Measurements from ENCODE around the gene NCAPD3. TPM values are rescaled to one million over a fixed set of nuclear protein-coding genes. Genes with fewer than 3 reads are reported as not detected.

NCAPD3 gene
- total RNA-seq, 3 donors from 2014 or later (not counting 1 experiment from before 2014, with no cell fraction given): 27.6 to 33.6 (median 31.2) TPM

DNA sequence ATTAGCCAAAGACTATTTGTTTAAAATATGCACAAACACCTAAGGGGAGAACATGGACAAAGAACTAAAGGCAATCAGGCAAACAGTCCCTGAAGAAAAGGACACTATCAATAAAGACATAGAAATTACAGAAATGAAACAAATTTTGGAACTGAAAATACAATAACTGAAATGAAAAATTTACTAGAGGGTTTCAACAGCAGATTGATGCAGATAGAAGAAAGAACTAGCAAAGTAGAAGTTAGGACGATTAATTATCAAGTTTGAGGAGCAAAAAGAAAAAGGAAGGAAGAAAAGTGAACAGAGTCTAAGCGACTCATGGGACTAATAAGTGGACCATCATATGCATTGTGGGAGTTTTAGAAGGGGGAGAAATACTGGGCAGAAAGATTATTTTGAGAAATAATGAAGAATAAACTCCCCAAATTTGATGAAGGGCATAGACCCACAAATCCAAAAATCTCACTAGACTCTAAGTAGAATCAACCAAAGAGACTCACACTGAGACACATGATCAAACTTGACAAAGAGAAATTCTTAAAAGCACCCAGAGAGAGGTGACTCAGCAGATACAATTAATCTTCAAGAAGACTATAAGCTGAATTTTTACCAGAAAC is 92.0 kb downstream of the NCAPD3 start:
- intact Hi-C loops (cut with micrococcal nuclease): no loop called here
- H3K27ac Mint-ChIP-seq: no peak overlapping the region
- TF ChIP-seq, protein P1, sequence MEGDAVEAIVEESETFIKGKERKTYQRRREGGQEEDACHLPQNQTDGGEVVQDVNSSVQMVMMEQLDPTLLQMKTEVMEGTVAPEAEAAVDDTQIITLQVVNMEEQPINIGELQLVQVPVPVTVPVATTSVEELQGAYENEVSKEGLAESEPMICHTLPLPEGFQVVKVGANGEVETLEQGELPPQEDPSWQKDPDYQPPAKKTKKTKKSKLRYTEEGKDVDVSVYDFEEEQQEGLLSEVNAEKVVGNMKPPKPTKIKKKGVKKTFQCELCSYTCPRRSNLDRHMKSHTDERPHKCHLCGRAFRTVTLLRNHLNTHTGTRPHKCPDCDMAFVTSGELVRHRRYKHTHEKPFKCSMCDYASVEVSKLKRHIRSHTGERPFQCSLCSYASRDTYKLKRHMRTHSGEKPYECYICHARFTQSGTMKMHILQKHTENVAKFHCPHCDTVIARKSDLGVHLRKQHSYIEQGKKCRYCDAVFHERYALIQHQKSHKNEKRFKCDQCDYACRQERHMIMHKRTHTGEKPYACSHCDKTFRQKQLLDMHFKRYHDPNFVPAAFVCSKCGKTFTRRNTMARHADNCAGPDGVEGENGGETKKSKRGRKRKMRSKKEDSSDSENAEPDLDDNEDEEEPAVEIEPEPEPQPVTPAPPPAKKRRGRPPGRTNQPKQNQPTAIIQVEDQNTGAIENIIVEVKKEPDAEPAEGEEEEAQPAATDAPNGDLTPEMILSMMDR (IDR thresholded peaks at IDR 0.05): no peak
- no peaks in the 10 kb centered on the region for H3K9me3 ChIP-seq (ENCODE audit: control insufficient read depth, insufficient read depth, low read length)
- H3K9me3 Mint-ChIP-seq: peaks cover 7 to 16% of the 10 kb centered on the region in 2 donors
- DNase-seq (no peak), ATAC-seq (no peak)
- no peaks in the 10 kb centered on the region for H3K36me3 ChIP-seq (ENCODE audit: control insufficient read depth, insufficient read depth, low read length)
- peaks cover 15% of the 10 kb centered on the region for H3K36me3 Mint-ChIP-seq
- no peaks in the 10 kb centered on the region for H3K27me3 ChIP-seq (ENCODE audit: control insufficient read depth, insufficient read depth, low read length)
- H3K4me3 ChIP-seq (ENCODE audit: low read length): no peak overlapping the region
- WGBS (ENCODE audit: insufficient coverage): 93% methylated on average over 2 of the region's 2 CpGs
- H3K4me1 ChIP-seq (ENCODE audit: control insufficient read depth, insufficient read depth, low read length): no peaks in the 10 kb centered on the region
- H3K4me3 Mint-ChIP-seq: no peak overlapping the region
- no peak overlapping the region for H3K27ac ChIP-seq (ENCODE audit: low read length)
- H3K27me3 Mint-ChIP-seq (ENCODE audit: low read depth in 2 of 2): peaks cover 15 to 22% of the 10 kb centered on the region in 2 donors
- H3K4me1 Mint-ChIP-seq: no peaks in the 10 kb centered on the region

DNA sequence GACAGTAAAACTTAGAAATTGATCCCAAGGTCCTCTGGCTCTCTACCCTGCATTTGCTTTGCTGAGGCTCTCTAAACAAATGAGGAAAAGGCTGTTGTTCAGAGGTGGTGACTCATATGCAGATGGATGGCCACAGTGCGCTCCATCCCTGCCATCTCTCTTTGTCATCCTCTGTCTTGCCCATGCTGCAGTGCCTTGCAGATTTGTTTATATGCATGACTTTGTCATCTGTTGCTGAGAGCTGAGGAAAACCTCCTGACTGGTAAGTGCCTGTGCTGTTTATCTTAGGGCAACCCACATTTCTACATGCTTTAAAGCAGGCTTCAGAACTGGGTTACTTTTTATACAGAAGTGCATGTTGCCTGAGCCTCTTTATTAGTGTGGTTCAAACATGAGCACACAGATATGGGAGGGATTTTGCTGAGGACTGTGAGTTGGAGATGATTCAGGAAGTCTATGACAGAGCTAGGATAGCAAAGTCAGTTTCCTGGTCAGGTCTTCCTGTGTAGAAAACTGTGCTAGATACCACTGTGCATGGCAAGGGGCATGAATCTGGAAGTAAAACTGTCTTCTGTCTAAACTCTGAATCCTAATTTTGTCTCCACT is 97.4 kb downstream of the NCAPD3 start:
- Mint-ChIP-seq H3K4me3 (no peak overlapping the region), H3K36me3 (peaks cover 5% of the 10 kb centered on the region), H3K4me1 (peaks cover 6 to 9% of the 10 kb centered on the region in 2 donors), H3K27me3 (ENCODE audit: low read depth in 2 of 2) (peaks cover 35 to 42% of the 10 kb centered on the region in 2 donors), H3K27ac (no peak overlapping the region), H3K9me3 (peaks cover 2 to 3% of the 10 kb centered on the region in 2 donors)
- Histone ChIP-seq H3K9me3 (ENCODE audit: control insufficient read depth, insufficient read depth, low read length) (no peaks in the 10 kb centered on the region), H3K4me1 (ENCODE audit: control insufficient read depth, insufficient read depth, low read length) (no peaks in the 10 kb centered on the region), H3K36me3 (ENCODE audit: control insufficient read depth, insufficient read depth, low read length) (no peaks in the 10 kb centered on the region), H3K27ac (ENCODE audit: low read length) (no peak overlapping the region), H3K4me3 (ENCODE audit: low read length) (no peak overlapping the region), H3K27me3 (ENCODE audit: control insufficient read depth, insufficient read depth, low read length) (peaks cover 12% of the 10 kb centered on the region)
- TF ChIP-seq, protein P1 (IDR thresholded peaks at IDR 0.05): no peak
- intact Hi-C loops (cut with micrococcal nuclease): no loop called here
- ATAC-seq (no peak), DNase-seq (no peak)
- 100% methylated on average over 1 of the region's 1 CpG for WGBS (ENCODE audit: insufficient coverage)

DNA sequence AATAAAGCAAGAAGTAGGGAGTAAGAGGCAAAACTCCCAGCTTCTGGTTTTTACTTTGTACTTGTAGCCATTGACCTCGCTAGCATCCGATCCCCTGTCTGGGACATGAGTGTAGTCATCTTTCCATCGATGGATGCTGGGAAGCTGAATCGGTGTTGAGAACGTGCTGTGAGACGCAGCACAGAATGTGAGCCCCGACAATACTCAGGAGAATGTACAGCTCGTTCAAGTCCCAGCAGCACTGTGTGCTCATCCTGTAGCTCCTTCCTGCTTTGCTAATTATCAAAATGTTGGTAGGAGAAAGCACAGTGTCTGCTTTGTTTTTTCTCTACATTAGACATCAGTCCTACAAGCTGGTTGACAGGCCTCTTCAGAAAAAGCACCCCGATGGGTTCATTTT is 98.3 kb downstream of the NCAPD3 start:
- Histone ChIP-seq H3K27me3 (ENCODE audit: control insufficient read depth, insufficient read depth, low read length) (peaks cover 12% of the 10 kb centered on the region), H3K4me3 (ENCODE audit: low read length) (no peak overlapping the region), H3K9me3 (ENCODE audit: control insufficient read depth, insufficient read depth, low read length) (no peaks in the 10 kb centered on the region), H3K27ac (ENCODE audit: low read length) (no peak overlapping the region), H3K36me3 (ENCODE audit: control insufficient read depth, insufficient read depth, low read length) (no peaks in the 10 kb centered on the region), H3K4me1 (ENCODE audit: control insufficient read depth, insufficient read depth, low read length) (no peaks in the 10 kb centered on the region)
- H3K9me3 Mint-ChIP-seq: no peaks in the 10 kb centered on the region
- DNase-seq: no peak
- TF ChIP-seq, protein P1 (IDR thresholded peaks at IDR 0.05): no peak
- H3K27me3 Mint-ChIP-seq (ENCODE audit: low read depth in 2 of 2): peaks cover 40 to 47% of the 10 kb centered on the region in 2 donors
- WGBS (ENCODE audit: insufficient coverage): 93% methylated on average over 9 of the region's 9 CpGs
- intact Hi-C loops (cut with micrococcal nuclease): no loop called here
- no peak overlapping the region for H3K27ac Mint-ChIP-seq
- ATAC-seq: no peak
- H3K36me3 Mint-ChIP-seq: no peaks in the 10 kb centered on the region
- H3K4me3 Mint-ChIP-seq: no peak overlapping the region
- peaks cover 6 to 9% of the 10 kb centered on the region in 2 donors for H3K4me1 Mint-ChIP-seq
